Measurements from ENCODE around the gene DNAH10. TPM values are rescaled to one million over a fixed set of nuclear protein-coding genes. Genes with fewer than 3 reads are reported as not detected.

Gene DNAH10
- total RNA-seq, 1 donor from 2014 or later: 0.54 TPM

- peaks cover 10% of the 10 kb centered on the region for H3K27me3 ChIP-seq (ENCODE audit: insufficient read depth, low read length)
- no peaks in the 10 kb centered on the region for H3K9me3 ChIP-seq (ENCODE audit: insufficient read depth, low read depth, low read length)
- FAIRE-seq (no peak), DNase-seq (ENCODE audit: low read depth) (no peak)
- Mint-ChIP-seq H3K9me3 (ENCODE audit: unreplicated experiment) (peaks cover 8% of the 10 kb centered on the region), H3K4me1 (ENCODE audit: low read depth, unreplicated experiment) (peaks cover 3% of the 10 kb centered on the region), H3K4me3 (ENCODE audit: unreplicated experiment) (no peak overlapping the region), H3K27me3 (ENCODE audit: low read depth, unreplicated experiment) (peaks cover 42% of the 10 kb centered on the region), H3K36me3 (ENCODE audit: low read depth, unreplicated experiment) (peaks cover 4% of the 10 kb centered on the region), H3K27ac (ENCODE audit: unreplicated experiment) (no peak overlapping the region)
- H3K4me3 ChIP-seq (ENCODE audit: insufficient read depth, low read depth, low read length): no peak overlapping the region
- TF ChIP-seq, protein P1, sequence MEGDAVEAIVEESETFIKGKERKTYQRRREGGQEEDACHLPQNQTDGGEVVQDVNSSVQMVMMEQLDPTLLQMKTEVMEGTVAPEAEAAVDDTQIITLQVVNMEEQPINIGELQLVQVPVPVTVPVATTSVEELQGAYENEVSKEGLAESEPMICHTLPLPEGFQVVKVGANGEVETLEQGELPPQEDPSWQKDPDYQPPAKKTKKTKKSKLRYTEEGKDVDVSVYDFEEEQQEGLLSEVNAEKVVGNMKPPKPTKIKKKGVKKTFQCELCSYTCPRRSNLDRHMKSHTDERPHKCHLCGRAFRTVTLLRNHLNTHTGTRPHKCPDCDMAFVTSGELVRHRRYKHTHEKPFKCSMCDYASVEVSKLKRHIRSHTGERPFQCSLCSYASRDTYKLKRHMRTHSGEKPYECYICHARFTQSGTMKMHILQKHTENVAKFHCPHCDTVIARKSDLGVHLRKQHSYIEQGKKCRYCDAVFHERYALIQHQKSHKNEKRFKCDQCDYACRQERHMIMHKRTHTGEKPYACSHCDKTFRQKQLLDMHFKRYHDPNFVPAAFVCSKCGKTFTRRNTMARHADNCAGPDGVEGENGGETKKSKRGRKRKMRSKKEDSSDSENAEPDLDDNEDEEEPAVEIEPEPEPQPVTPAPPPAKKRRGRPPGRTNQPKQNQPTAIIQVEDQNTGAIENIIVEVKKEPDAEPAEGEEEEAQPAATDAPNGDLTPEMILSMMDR (IDR thresholded peaks at IDR 0.05; ENCODE audit: insufficient read depth, low read depth, low read length): no peak
- TF ChIP-seq EZH2 (IDR thresholded peaks at IDR 0.05; ENCODE audit: insufficient read depth, low read length): no peak
- H3K9ac ChIP-seq (ENCODE audit: low read length): no peak overlapping the region
- no peak overlapping the region for H3K27ac ChIP-seq (ENCODE audit: low read depth, low read length)
- peaks cover 3% of the 10 kb centered on the region for H3K4me1 ChIP-seq (ENCODE audit: insufficient read depth, low read length)
- no peak overlapping the region for H3K4me2 ChIP-seq (ENCODE audit: low read length)
- H2AFZ ChIP-seq (ENCODE audit: low read depth, low read length): no peak overlapping the region
- no peaks in the 10 kb centered on the region for H3K79me2 ChIP-seq (ENCODE audit: insufficient read depth, low read length)
- H3K36me3 ChIP-seq (ENCODE audit: insufficient read depth, low read length): no peaks in the 10 kb centered on the region
- no peaks in the 10 kb centered on the region for H4K20me1 ChIP-seq (ENCODE audit: insufficient read depth, low read length)
Measured at GRCh38 chr12:123889848-123890535, 127.9 kb downstream of the DNAH10 start.

GRCh38 chr12:123890536-123890902 lies 128.4 kb downstream of the DNAH10 start:
- no peak overlapping the region for H3K27ac Mint-ChIP-seq (ENCODE audit: unreplicated experiment)
- H3K36me3 Mint-ChIP-seq (ENCODE audit: low read depth, unreplicated experiment): peaks cover 4% of the 10 kb centered on the region
- H3K4me2 ChIP-seq (ENCODE audit: low read length): no peak overlapping the region
- H3K79me2 ChIP-seq (ENCODE audit: insufficient read depth, low read length): no peaks in the 10 kb centered on the region
- DNase-seq (ENCODE audit: low read depth): no peak
- H3K36me3 ChIP-seq (ENCODE audit: insufficient read depth, low read length): no peaks in the 10 kb centered on the region
- H3K9ac ChIP-seq (ENCODE audit: low read length): no peak overlapping the region
- H3K27me3 ChIP-seq (ENCODE audit: insufficient read depth, low read length): peaks cover 10% of the 10 kb centered on the region
- no peak overlapping the region for H3K4me3 Mint-ChIP-seq (ENCODE audit: unreplicated experiment)
- no peak overlapping the region for H2AFZ ChIP-seq (ENCODE audit: low read depth, low read length)
- no peak overlapping the region for H3K4me3 ChIP-seq (ENCODE audit: insufficient read depth, low read depth, low read length)
- no peak overlapping the region for H3K27ac ChIP-seq (ENCODE audit: low read depth, low read length)
- H4K20me1 ChIP-seq (ENCODE audit: insufficient read depth, low read length): no peaks in the 10 kb centered on the region
- FAIRE-seq: no peak
- H3K9me3 Mint-ChIP-seq (ENCODE audit: unreplicated experiment): peaks cover 8% of the 10 kb centered on the region
- peaks cover 42% of the 10 kb centered on the region for H3K27me3 Mint-ChIP-seq (ENCODE audit: low read depth, unreplicated experiment)
- H3K9me3 ChIP-seq (ENCODE audit: insufficient read depth, low read depth, low read length): no peaks in the 10 kb centered on the region
- TF ChIP-seq, protein P1 (IDR thresholded peaks at IDR 0.05; ENCODE audit: insufficient read depth, low read depth, low read length): no peak
- no peak for TF ChIP-seq EZH2 (IDR thresholded peaks at IDR 0.05; ENCODE audit: insufficient read depth, low read length)
- H3K4me1 ChIP-seq (ENCODE audit: insufficient read depth, low read length): peaks cover 3% of the 10 kb centered on the region
- H3K4me1 Mint-ChIP-seq (ENCODE audit: low read depth, unreplicated experiment): peaks cover 3% of the 10 kb centered on the region

DNA sequence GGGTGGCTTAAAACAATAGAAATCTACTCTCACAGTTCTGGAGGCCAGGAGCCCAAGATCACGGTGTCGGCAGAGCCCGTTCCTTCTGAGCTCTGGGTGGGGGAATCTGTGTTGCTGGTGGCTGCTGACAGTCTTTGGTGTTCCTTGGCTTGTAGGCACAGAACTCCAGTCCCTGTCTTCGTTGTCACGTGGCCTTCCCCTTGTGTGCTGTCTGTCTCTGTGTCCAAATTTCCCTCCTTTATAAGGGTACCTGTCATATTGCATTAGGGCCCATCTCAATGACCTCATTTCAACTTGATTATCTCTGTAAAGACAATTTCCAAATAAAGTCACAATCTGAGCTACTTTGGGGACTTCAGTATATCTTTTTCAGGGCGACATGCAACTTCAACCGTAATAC lies 128.9 kb downstream of the DNAH10 start:
- H3K36me3 Mint-ChIP-seq (ENCODE audit: low read depth, unreplicated experiment): peaks cover 4% of the 10 kb centered on the region
- Histone ChIP-seq H2AFZ (ENCODE audit: low read depth, low read length) (no peak overlapping the region), H3K9ac (ENCODE audit: low read length) (no peak overlapping the region), H3K27me3 (ENCODE audit: insufficient read depth, low read length) (peaks cover 10% of the 10 kb centered on the region), H3K27ac (ENCODE audit: low read depth, low read length) (no peak overlapping the region), H3K9me3 (ENCODE audit: insufficient read depth, low read depth, low read length) (no peaks in the 10 kb centered on the region), H3K79me2 (ENCODE audit: insufficient read depth, low read length) (no peaks in the 10 kb centered on the region), H3K4me2 (ENCODE audit: low read length) (no peak overlapping the region), H4K20me1 (ENCODE audit: insufficient read depth, low read length) (no peaks in the 10 kb centered on the region), H3K4me1 (ENCODE audit: insufficient read depth, low read length) (peaks cover 3% of the 10 kb centered on the region), H3K4me3 (ENCODE audit: insufficient read depth, low read depth, low read length) (no peak overlapping the region), H3K36me3 (ENCODE audit: insufficient read depth, low read length) (no peaks in the 10 kb centered on the region)
- peaks cover 8% of the 10 kb centered on the region for H3K9me3 Mint-ChIP-seq (ENCODE audit: unreplicated experiment)
- peak overlapping the region; percentile 77 for H3K27ac Mint-ChIP-seq (ENCODE audit: unreplicated experiment)
- peaks cover 3% of the 10 kb centered on the region for H3K4me1 Mint-ChIP-seq (ENCODE audit: low read depth, unreplicated experiment)
- TF ChIP-seq, protein P1 (IDR thresholded peaks at IDR 0.05; ENCODE audit: insufficient read depth, low read depth, low read length): no peak
- TF ChIP-seq EZH2 (IDR thresholded peaks at IDR 0.05; ENCODE audit: insufficient read depth, low read length): no peak
- no peak for FAIRE-seq
- H3K27me3 Mint-ChIP-seq (ENCODE audit: low read depth, unreplicated experiment): peaks cover 42% of the 10 kb centered on the region
- DNase-seq (ENCODE audit: low read depth): no peak
- H3K4me3 Mint-ChIP-seq (ENCODE audit: unreplicated experiment): no peak overlapping the region

Measured in astrocyte (in vitro differentiated cells and primary cell).